Activated gamma-delta T cell treated with anti-CD3 and anti-CD28 coated beads, Interleukin-2, amount 50 U/mL, for 16 hours (primary cell): ENCODE results near the gene ILF2.

Source experiments
- DNase-seq: peaks from one replicate; pipeline ENCODE4 v3.0.0-alpha.2; 2020; ENCODE audit warnings: low read depth

The ILF2 gene

DNA sequence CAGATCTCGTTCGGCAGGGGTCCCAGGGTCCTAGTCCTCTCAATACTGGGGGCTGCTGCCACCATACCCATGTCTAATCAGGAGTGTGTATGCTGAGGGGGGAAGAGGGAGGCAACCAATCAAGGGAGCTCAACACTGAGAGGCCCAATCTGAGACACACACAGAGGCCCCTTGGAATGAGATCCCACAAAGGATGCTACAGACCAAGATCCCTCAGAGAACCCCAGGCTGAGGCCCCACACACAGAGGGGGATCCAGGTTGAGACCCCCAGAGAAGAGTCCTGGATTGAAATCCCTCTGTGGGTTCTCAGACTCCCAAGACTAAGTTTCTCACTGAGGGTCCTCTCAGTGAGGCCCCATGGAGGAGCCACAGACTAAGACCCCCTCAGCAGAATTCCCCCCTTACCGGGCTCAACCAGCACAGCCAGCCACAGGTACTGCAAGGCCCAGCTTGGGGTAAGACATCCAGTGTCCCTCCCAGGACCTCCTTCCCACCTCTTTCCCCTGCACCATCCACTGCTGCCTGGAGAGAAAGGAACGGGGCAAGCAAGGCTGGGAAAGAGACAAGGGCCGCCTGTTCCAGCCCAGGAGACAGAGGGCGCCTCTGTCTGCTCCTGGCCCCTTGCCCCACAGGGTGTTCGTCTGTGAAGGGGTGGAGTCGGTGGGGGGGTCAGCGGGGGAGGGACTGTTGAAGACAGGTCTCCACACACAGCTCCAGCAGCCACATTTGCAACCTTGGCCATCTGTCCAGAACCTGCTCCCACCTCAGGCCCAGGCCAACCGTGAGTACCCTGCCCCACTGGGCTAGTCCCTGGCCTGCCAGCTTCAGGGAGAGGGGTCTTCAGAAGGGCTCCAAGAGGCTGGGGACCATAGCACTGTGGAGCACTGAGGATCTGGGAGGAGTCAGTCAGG is 42.8 kb downstream of the ILF2 start, which contains the start of gene S100A1:
TSS of gene S100A1 (plus strand) at position 720 of the 912 bp plus-strand sequence. CDS start 2,088 bp downstream, outside the sequence.
- DNase-seq = no peak

DNA sequence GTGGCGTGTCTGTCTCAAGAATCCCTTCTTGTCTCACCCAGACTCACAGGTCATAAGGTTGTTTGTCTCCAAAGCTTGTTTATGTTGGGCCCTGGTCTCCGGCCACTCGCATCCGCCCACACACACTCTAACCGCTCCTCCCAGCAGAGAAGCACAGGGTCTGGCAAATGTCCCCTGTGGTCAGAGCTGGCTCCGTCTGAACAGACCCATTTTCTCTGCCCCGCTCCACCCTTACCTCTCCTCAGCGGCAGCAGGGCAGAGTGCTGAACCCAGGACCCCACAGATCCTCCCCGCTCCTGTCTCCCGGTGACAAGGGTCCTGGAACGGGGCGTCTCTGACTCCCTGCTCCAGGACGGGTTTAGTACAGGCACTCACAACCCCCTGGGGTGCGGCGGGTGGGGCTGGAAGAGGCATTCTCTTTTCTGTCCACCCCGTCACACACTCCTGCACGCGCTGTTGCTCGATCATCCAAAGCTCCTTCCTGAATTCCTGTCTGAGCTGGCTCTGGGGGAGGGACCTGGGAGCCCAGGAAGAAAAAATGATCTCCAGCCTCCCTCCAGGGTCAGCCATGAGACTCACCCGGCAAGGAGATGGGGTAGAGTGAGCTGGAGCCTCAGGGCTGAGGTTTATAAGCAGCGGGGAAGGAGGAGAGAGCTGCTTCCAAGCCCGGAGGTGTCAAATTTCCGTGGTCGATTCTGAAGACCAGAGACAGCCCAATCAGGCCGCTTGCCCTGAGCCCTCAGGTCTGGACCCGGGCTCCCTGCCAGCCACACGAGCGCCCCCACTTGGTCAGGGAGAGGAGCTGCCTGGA is 43.7 kb downstream of the ILF2 start, which contains the start of gene S100A13:
TSS of gene S100A13 (minus strand) at position 602 of the 811 bp plus-strand sequence. CDS start 1,033 bp downstream, outside the sequence.
- DNase-seq = no peak

DNA sequence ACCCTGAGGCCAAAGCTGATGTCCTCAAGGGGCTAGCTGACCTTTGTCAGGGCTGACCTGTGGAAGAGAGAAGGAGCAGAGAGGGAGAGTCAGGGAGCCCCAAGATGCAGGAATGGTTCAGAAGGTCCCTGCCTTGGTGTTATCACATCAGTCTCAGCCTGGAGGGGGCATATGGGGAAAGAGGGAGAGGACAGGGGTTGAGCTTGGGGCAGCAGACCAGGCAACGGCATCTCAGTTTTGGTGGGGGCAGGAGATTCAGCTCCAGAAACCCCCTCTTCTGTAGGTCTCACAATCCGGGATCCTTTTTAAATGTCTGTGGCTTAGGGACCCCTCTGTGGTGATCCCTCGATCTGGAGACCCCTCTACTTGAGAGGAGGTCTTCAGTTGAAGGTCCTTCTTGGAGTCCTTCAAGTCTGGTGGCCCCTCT is 44.3 kb downstream of the ILF2 start:
- DNase-seq = no peak

DNA sequence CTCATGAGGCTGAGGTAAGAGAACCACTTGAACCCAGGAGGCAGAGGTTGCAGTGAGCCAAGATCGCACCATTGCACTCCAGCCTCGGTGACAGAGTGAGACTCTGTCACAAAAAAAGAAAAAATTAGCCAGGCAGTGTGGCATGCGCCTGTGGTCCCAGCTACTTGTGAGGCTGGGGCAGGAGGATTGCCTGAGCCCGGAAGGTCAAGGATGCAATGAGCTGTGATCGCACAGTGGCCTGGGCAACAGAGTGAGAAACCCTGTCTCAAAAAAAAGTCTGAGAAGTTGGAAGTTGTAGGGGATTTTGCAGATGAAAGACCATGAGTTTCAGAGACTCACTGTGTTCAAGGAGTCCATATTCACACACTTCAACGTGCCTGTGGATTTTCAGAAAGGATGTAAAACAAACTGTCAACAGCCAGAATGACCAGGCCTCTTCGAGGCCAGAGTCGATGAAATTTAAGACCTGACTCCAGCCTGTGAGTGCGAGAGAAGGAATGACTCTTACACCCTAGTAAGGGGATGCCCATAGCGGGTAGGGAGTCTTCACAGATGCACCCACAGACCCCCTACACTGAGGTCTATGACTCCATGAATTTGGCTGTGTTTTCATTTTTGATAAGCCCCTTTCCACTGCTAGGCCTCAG is 45.7 kb downstream of the ILF2 start:
- DNase-seq = no peak

DNA sequence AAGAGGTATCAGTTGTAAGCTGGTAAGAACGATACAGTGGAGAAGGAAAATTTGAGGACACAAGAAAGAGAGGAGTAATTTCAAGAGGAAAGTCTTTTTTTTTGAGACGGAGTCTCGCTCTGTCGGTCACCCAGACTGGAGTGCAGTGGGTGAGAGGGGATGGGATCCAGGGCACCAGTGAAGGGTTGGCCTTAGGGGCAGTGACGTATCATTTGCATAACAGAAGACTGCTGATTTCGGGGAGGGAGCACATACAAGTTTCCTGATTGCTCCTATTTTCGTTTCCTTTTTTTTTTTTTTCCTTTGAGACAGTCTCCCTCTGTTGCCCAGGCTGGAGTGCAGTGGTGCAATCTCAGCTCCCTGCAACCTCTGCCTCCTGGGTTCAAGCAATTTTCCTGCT is 47.7 kb downstream of the ILF2 start:
- no peak for DNase-seq

DNA sequence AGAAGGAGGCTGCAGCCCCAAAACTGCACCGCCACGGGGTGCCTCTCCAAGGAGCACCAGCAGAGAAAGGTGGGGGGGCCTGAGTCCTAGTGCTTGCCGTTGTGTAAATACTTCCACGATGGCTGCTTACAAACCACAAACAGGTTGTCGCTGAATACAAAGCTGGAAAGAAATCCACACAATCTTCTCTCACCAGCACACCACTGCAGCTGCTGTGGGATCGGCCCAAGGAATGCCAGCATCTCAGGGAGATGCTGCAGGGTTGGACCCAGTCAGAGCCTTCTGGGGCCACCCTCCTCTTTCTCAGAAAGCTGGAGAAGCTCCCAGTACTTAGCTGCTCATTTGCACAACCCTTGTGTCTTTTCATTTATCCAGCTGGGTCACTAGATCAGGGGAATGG is 51.6 kb downstream of the ILF2 start:
- DNase-seq = no peak

DNA sequence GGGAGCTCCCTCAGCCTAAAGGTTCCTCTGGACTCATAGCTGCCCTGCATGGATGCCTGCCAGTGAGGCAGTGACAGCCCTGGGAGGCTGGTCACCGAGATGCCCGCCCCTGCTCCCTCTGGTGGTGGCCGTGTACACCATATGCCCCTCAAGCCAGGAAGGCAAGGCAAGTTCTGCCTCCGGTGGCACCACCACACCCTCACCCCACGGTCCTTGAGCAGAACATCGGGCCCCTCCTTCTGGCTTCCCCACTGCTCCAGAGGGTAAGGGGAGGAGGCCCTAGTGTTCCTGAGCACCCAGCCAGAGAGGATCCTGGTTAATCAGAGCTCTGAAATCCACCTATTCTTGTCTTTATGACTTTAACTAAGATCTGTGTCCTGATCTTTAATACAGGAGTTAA is 53.1 kb downstream of the ILF2 start:
- DNase-seq = peak; percentile 60

DNA sequence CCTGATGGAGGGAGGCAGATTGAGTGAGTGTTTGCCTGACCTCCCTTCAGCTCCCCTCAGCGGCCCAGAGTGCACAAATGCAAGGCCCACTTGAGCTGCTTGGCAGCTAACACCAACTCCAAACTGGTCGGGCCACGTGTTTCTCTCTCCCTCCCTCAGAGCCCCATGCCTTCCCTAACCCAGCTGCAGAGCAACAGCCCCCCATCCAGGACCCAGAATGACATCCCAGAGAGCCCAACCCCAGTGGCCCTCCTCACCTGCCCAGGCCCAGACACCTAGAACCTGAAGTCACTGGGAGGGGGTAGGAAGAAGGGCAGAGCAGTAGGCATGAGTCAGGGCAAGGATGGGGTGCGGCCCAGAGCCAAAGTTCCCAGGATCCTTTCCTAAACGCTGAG is 53.9 kb downstream of the ILF2 start:
- DNase-seq = no peak

DNA sequence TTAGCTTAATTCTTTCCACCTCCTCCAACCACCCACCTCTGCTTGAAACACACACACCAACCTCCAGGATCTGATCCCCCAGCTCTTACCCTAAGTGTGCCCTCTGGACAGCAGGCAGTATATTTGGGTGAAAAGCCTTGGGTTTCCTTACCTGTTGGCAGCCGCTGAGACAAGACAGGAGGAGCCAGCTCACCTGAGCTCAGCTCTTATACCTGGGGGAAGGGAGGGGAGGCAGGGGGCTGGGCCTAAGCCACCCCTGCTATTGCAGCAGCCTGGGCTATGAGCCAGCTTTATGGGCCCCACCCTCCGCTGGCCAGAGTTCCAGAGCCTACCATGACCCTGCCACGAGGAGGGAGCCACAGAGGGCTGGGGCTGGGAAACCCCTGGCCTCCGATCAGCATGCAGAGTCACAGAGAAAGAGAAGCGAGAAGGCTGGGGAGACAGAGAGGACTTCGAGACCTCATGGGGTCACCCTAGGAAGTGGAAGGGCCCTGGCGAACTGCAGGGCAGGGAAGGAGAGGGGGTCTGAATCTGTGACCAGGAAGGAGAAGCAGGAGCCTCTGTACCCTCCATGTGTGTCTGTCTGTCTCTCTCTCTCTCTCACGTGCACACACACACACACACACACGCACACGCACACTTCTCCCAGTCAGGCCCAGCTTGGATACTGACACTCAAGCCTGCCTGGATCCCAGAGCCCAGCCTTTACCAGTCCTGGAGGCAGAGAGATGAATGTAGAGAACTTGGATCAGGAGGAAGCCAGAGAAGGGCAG is 54.5 kb downstream of the ILF2 start, which contains the start of gene S100A14:
TSS of gene S100A14 (minus strand) at position 182 of the 773 bp plus-strand sequence. CDS start 467 bp downstream, outside the sequence.
- DNase-seq = no peak

DNA sequence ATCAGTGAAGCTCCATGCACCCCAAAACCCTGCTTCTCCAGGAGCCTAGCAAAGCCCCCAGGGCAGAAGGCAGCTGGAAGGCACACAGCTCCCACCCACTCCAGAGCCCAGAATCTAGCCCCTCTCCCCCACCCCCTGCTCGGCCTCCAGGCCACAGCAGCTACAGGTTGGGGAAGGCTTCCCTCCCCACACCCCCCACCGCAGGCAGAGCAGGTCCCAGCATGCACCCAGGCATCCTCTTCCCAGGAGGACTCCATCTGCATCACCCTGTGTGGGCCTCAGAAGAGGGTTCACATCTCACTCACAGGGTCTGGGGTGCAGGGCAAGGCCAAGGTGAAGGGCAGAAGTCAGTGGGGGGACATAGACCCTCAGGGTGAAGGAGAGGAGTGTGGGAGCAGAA is 55.4 kb downstream of the ILF2 start:
- no peak for DNase-seq

DNA sequence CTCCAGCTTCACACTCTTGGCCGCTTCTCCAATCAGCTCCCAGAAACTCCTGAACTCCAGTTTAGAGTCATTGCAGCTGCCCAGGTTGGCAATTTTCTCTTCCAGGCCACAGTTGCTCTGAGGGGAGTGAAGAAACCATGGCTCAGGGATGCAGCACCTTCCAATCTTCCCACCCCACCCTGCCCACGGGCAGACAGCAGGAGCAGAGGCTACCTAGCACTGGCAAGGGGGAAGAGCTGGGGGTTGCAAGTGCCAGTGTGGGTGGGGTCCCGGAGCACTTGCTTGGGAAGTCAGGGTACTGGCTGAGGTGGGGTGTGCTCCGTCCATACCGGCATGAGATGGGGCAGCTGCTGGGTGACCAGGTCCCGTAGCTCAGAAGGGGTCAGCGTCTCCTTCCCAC is 55.9 kb downstream of the ILF2 start:
- DNase-seq = no peak

DNA sequence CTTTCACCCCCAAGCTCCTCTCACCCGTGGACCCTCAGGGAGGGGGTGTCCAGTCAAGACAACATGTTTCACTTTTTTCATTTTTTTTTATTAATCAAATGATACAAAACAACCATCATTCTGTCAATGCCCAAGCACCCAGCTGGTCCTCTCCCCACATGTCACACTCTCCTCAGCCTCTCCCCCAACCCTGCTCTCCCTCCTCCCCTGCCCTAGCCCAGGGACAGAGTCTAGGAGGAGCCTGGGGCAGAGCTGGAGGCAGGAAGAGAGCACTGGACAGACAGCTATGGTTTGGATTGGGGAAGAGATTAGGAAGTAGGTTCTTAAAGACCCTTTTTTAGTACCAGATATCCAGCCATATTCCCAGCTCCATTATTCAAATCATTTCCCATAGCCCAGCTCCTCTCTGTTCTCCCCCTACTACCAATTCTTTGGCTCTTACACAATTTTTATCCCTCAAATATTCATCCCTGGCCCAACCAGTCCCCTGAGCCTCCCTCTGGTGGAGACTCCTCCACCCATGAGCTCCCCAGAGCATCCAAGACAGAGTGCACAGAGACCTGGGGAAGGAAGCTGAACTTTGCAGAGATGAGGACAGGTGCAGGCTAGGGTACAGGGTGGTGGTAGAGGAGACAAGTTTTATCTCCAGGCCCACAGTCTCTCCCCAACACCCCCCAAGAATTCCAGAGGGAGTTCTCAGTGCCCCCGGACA is 56.4 kb downstream of the ILF2 start:
- no peak for DNase-seq

DNA sequence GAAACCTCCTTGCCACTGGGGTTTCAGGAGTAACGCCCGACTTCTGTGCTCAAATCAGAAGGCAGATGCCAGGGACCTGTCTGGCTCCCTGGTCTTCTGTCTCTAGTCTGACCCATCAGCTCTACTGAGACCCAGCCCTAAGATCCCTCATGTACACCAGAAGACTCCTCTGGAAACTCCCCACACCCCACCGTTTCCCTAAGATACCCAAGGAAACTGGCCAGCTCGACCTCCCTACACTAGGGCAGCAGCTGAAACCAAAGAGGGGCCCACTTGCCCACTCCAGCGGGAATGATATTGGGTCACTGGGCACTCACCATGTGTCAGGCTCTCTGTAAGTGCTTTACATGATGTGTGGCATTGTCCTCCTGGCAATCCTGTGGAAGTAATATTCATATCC is 57.4 kb downstream of the ILF2 start:
- DNase-seq = no peak

DNA sequence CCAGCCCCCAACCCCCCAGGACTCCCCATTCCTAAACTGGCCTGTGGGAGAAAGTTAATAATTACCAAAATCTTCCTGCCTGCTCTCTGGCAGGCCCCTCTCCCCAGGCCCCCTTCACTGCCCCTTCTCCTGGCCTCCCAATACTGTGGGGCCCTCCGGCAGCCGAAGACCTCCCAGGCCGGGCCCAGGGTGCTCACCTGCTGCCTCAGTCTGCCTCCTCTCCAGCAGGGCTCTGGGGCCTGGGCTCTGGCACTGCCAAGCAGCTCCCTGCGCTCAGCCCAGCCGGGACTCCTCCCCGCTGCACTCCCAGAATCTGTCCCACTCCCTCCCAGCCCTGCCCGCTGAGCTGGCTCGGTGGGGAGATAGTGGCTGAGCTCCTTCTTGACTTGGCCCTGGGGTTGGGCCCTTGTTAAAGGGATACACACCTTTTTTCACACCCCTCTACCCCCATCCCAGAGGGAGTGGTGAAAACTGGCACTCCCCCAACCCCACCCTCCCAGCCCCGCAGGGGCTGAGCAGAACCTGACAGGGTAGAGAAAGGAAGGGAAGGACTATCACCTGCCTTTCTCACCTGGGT is 58.0 kb downstream of the ILF2 start, which contains the start of gene S100A16:
TSS of gene S100A16 (minus strand) at position 383 of the 577 bp plus-strand sequence. CDS start 4,986 bp downstream, outside the sequence.
- DNase-seq = no peak

DNA sequence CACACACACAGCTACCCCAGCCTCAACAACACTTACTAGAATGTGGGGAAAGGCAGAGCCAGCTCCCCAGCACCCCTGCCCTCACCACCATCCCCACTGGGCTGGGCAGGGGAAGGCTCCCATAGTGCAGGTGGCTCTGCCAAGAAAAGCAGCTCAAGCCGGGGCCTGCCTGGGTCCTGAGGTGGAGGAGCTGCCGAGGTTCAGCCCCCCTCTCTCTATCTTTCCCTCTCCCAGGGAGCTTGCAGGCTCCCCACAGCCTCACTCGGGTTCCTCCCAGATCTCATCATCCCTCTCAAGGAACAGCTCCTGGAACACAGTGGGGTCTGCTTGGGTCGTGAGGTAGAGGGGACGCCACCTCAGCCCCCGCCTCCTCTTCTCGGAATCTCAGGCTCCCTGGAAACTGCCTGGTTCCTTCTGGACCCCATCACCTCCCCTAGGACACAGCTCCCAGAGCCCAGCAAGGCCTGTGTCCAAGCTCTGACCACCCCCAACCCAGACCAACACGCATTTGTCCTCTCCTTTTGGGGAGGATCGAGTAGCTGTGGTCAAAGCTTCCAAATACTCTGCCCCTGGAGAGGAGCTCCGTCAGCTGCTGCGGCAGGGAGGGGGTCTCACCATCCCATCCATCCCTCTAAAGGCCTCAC is 58.6 kb downstream of the ILF2 start:
- no peak for DNase-seq
